ENCODE data around the gene CCM2L.

DNA sequence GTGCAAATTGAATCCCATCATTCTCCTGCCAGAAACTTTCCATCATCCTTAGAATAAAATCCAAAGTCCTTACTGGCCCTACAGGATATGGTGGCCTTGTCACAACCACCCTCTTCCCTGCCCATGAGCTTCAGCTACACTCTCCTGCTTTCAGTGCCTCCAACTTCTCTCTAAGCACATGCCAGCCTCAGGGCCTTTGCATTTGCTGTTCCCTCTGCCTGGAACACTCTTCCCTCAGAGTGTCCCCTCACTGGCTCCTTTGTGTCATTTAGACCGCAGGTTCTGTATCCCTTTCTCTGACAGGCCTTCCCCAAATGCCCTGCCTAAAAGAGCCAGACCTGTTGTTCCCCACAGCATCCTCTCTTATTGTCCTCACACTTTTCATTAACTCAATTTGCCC is 60.0 kb downstream of the CCM2L start:
- TF ChIP-seq, protein P1, sequence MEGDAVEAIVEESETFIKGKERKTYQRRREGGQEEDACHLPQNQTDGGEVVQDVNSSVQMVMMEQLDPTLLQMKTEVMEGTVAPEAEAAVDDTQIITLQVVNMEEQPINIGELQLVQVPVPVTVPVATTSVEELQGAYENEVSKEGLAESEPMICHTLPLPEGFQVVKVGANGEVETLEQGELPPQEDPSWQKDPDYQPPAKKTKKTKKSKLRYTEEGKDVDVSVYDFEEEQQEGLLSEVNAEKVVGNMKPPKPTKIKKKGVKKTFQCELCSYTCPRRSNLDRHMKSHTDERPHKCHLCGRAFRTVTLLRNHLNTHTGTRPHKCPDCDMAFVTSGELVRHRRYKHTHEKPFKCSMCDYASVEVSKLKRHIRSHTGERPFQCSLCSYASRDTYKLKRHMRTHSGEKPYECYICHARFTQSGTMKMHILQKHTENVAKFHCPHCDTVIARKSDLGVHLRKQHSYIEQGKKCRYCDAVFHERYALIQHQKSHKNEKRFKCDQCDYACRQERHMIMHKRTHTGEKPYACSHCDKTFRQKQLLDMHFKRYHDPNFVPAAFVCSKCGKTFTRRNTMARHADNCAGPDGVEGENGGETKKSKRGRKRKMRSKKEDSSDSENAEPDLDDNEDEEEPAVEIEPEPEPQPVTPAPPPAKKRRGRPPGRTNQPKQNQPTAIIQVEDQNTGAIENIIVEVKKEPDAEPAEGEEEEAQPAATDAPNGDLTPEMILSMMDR (IDR thresholded peaks at IDR 0.05; ENCODE audit: borderline replicate concordance, extremely low read depth, low read length, poor library complexity, severe bottlenecking) = no peak
- no peak for TF ChIP-seq EZH2 (IDR thresholded peaks at IDR 0.05; ENCODE audit: borderline replicate concordance, low read depth, low read length, severe bottlenecking)
